Memory B cell (primary cell): ENCODE results near the gene USP44.

Source experiments
- ATAC-seq: fragments of 150-1000 bp; cut with Tn5 transposase; 2 replicates; pipeline ENCODE4 v1.10.0; 2021; ENCODE audit warnings: low read depth, mild to moderate bottlenecking, moderate library complexity
- DNase-seq, 2 donors: peaks; one replicate each; pipeline ENCODE4 v3.0.0; 2022; ENCODE audit warnings: low spot score in 2 of 2
- H3K27ac Mint-ChIP-seq: one replicate; pipeline ENCODE4 v1.8.0; 2022; ENCODE audit warnings: mild to moderate bottlenecking, moderate library complexity, mixed read lengths
- H3K27me3 Mint-ChIP-seq: one replicate; pipeline ENCODE4 v1.8.0; 2022; ENCODE audit warnings: mixed read lengths
- H3K36me3 Mint-ChIP-seq: one replicate; pipeline ENCODE4 v1.8.0; 2022; ENCODE audit warnings: mild to moderate bottlenecking, mixed read lengths
- H3K4me1 Mint-ChIP-seq: one replicate; pipeline ENCODE4 v1.8.0; 2022; ENCODE audit warnings: mixed read lengths
- H3K4me3 Mint-ChIP-seq: one replicate; pipeline ENCODE4 v1.8.0; 2022; ENCODE audit warnings: mild to moderate bottlenecking, moderate library complexity, mixed read lengths
- H3K9me3 Mint-ChIP-seq: one replicate; pipeline ENCODE4 v1.8.0; 2022; ENCODE audit warnings: mixed read lengths

USP44 gene

DNA sequence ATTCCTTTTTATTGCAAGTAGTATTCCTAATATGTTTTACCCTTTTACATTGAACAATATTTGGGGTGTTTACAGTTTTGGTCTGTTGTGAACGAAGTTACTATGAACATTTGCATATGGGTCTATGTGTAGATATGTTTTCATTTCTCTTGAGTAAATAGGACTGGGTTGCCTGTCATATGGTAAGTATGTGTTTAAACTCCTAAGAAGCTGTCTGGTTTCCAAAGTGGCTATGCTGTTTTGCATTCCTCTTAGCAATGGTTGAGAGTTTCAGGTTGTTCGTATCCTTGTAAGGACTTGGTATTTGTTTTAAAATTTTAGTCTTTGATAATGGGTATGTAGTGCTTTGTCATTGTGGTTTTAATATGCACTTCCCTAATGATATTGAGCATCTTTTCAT is 71.0 kb downstream of the USP44 start:
- peaks cover 24% of the 10 kb centered on the region for H3K4me1 Mint-ChIP-seq
- peaks cover 18% of the 10 kb centered on the region for H3K36me3 Mint-ChIP-seq
- peak overlapping the region; percentile 22 for H3K27ac Mint-ChIP-seq
- no peak overlapping the region for H3K4me3 Mint-ChIP-seq
- H3K27me3 Mint-ChIP-seq: no peaks in the 10 kb centered on the region
- ATAC-seq (peak; percentile 34), DNase-seq (no peak)
- no peaks in the 10 kb centered on the region for H3K9me3 Mint-ChIP-seq

DNA sequence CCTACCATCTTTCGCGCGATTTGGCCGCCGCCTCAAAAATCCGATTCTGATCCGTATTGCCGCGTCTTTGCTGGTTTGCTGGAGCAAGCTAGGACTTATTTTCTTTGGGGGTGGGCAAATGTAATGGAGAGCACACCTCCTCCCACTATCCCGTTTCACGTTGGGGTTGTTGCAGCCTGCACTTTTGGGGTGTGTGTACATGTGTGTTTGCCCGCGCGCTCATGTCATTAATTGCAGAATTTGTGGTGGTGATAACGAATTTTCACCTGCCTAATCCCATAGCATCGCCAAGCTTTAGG is 76.7 kb downstream of the USP44 start:
- peak overlapping the region; percentile 97 for H3K27ac Mint-ChIP-seq
- ATAC-seq: no peak
- H3K9me3 Mint-ChIP-seq: no peaks in the 10 kb centered on the region
- H3K4me3 Mint-ChIP-seq: peak overlapping the region; percentile 100
- no peak for DNase-seq
- H3K27me3 Mint-ChIP-seq: no peaks in the 10 kb centered on the region
- H3K36me3 Mint-ChIP-seq: peaks cover 15% of the 10 kb centered on the region
- peaks cover 23% of the 10 kb centered on the region for H3K4me1 Mint-ChIP-seq

DNA sequence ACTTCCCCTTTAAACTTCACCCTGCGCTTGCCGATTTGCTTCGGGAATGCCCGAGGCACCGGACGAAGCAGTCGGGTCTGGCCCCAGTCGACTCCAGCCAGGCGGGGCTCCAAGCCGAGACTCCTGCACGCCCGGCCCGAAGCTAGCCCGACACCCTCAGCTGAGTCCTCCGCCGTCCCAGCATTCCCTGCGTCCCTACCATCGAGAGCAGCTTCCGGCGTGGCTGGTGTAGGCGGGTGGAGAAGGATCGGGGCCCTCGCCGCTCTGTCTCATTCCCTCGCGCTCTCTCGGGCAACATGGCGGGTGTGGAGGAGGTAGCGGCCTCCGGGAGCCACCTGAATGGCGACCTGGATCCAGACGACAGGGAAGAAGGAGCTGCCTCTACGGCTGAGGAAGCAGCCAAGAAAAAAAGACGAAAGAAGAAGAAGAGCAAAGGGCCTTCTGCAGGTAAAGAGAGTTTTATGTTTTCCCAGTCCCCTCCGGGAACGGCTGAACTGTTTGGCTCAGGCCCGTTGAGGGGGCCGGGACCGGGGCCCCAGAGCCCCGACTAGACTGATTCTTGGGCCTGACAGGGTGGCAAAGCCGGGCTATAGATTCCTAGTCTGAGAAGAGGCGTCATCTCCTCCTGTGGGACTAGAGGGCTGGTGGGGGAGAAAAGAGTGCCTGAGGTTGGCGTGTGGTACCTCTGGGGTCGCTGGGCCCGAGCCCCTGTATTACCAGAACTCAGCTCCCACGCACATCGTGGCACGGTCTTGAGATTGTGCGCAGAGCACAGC is 77.2 kb downstream of the USP44 start, which contains the start of gene METAP2:
TSS of gene METAP2 (plus strand) at position 269 of the 776 bp plus-strand sequence. CDS start at position 297, 28 bp downstream.
- no peaks in the 10 kb centered on the region for H3K27me3 Mint-ChIP-seq
- H3K4me3 Mint-ChIP-seq: peak within 1 kb of the TSS; percentile 100
- H3K27ac Mint-ChIP-seq: peak within 1 kb of the TSS; percentile 97
- H3K9me3 Mint-ChIP-seq: no peaks in the 10 kb centered on the region
- H3K36me3 Mint-ChIP-seq: peaks cover 13% of the 10 kb centered on the region
- peak; percentile 78 to 79 for DNase-seq
- peak; percentile 93 for ATAC-seq
- peaks cover 21% of the 10 kb centered on the region for H3K4me1 Mint-ChIP-seq

DNA sequence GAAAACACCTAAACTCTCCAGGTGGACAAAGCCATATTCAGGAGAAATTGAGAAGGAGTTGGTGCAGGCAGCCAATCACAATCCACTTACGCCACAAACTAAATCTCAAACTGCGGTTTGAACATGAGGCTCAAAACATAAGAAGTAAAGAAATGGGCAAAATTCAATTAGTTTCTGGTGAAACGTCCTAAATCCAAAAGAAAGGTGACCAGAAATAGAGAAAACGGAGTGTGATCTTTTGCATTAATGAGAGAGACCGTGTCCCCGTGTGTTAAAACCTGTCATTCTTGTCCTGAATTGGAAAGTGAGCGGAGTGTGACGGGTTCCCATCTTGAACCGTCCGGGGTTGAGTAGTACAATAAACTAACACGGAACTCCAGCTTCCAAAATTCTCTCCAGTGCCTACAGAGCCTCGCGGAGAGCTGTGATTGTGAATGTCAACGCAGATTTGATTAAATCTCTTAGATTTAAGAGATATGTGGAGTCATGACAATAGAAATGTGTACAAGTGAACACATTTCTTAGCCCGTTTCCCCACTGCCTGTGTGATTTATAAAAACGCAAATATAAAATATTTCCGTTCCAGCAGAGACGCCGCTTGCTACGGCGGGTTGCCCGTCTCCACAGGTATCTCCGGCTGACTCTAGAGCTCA is 77.9 kb downstream of the USP44 start:
- H3K27me3 Mint-ChIP-seq: no peaks in the 10 kb centered on the region
- H3K9me3 Mint-ChIP-seq: no peaks in the 10 kb centered on the region
- DNase-seq (peak in 1 of 2 donors; percentile 9), ATAC-seq (peak; percentile 23)
- H3K4me1 Mint-ChIP-seq: peaks cover 19% of the 10 kb centered on the region
- H3K36me3 Mint-ChIP-seq: peaks cover 11% of the 10 kb centered on the region
- peak overlapping the region; percentile 100 for H3K4me3 Mint-ChIP-seq
- H3K27ac Mint-ChIP-seq: peak overlapping the region; percentile 97

DNA sequence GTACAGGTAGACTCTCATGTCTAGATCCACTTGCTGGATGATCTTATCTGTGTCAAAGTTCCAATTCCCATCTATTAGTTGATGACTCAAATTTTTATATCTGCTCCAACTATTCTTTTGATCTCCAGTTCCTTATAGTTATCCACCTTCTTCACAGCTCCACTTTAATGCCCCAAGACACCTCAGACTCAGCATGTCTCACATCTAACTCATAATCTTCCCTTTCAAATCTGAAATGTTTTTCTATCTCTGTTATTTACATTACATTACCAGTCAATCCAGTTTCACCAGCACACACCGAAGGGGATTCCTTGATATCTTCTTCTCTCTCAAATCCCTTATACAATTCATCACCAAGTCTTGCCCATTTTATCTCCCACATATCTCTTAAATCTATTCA is 81.0 kb downstream of the USP44 start:
- H3K4me3 Mint-ChIP-seq: no peak overlapping the region
- H3K27me3 Mint-ChIP-seq: peaks cover 3% of the 10 kb centered on the region
- H3K9me3 Mint-ChIP-seq: no peaks in the 10 kb centered on the region
- DNase-seq: no peak
- H3K36me3 Mint-ChIP-seq: peaks cover 2% of the 10 kb centered on the region
- no peak for ATAC-seq
- H3K4me1 Mint-ChIP-seq: peaks cover 21% of the 10 kb centered on the region
- no peak overlapping the region for H3K27ac Mint-ChIP-seq
